K562 (cell line): ENCODE results near the gene MITF. TPM values are rescaled to one million over a fixed set of nuclear protein-coding genes. Genes with fewer than 3 reads are reported as not detected.

Experiments
- AFF1 ChIP-seq, 2 experiments: fragments of 450-650 bp; IDR thresholded peaks; 2 replicates each; pipeline ENCODE4 v1.6.1; 2018; ENCODE audit warnings: mild to moderate bottlenecking in 2 of 2, low read depth in 1 of 2; ENCODE audit not compliant: partially characterized antibody in 2 of 2
- GMEB1 ChIP-seq: fragments of 250-450 bp; sonication (Bioruptor Pico); IDR thresholded peaks from 2 replicates; pipeline ENCODE4 v1.4.0; 2020; ENCODE audit warnings: mild to moderate bottlenecking
- KDM2B ChIP-seq: fragments of 250-450 bp; sonication (Bioruptor Pico); IDR thresholded peaks from 2 replicates; pipeline ENCODE4 v1.8.0; 2021; ENCODE audit warnings: mild to moderate bottlenecking, moderate library complexity
- MEIS2 ChIP-seq: fragments of 450-650 bp; IDR thresholded peaks from 2 replicates; pipeline ENCODE4 v1.6.1; 2014; ENCODE audit warnings: mild to moderate bottlenecking; ENCODE audit not compliant: partially characterized antibody
- MXI1 ChIP-seq: IDR thresholded peaks from 2 replicates; pipeline ENCODE4 v1.6.1; 2011; ENCODE audit warnings: low read depth, mild to moderate bottlenecking, improper control_type of control experiment, low read length
- POLR2G ChIP-seq: fragments of 200-400 bp; formaldehyde crosslinking; IDR thresholded peaks from 2 replicates; pipeline ENCODE4 v1.6.1; 2017; ENCODE audit warnings: low read depth, mild to moderate bottlenecking, antibody characterized with exemption, low read length, moderate library complexity
- RBM14 ChIP-seq: fragments of 200-400 bp; formaldehyde crosslinking; IDR thresholded peaks from 2 replicates; pipeline ENCODE4 v1.6.1; 2018; ENCODE audit warnings: low read depth, mild to moderate bottlenecking, low read length, moderate library complexity, borderline replicate concordance; ENCODE audit not compliant: insufficient read depth
- SIX5 ChIP-seq, 2 experiments: IDR thresholded peaks; 2 replicates each; pipeline ENCODE4 v1.6.1; 2011; ENCODE audit warnings: low read length in 2 of 2, borderline replicate concordance in 1 of 2, low read depth in 1 of 2, mild to moderate bottlenecking in 1 of 2, moderate library complexity in 1 of 2; ENCODE audit not compliant: insufficient read depth in 1 of 2
- SMAD3 ChIP-seq: fragments of 450-650 bp; formaldehyde crosslinking; conservative IDR thresholded peaks from 2 replicates; pipeline ENCODE4 v1.4.0; 2020; ENCODE audit warnings: mild to moderate bottlenecking
- SPI1 ChIP-seq: IDR thresholded peaks from 2 replicates; pipeline ENCODE4 v1.6.1; 2011; ENCODE audit warnings: low read depth, low read length, control low read depth, borderline replicate concordance
- SRSF3 ChIP-seq: fragments of 200-400 bp; formaldehyde crosslinking; IDR thresholded peaks from 2 replicates; pipeline ENCODE4 v1.6.1; 2016; ENCODE audit warnings: mild to moderate bottlenecking, low read length, moderate library complexity; ENCODE audit not compliant: insufficient read depth
- TCFL5 ChIP-seq: fragments of 250-450 bp; sonication (Bioruptor Pico); conservative IDR thresholded peaks from 2 replicates; pipeline ENCODE4 v1.6.1; 2021; ENCODE audit warnings: mild to moderate bottlenecking, moderate library complexity, matching md5 sums
- THRAP3 ChIP-seq: fragments of 450-650 bp; IDR thresholded peaks from 2 replicates; pipeline ENCODE4 v1.6.1; 2016; ENCODE audit warnings: mild to moderate bottlenecking, inconsistent platforms, borderline replicate concordance
- ZNF134 ChIP-seq: fragments of 250-450 bp; sonication (Bioruptor Pico); conservative IDR thresholded peaks from 2 replicates; pipeline ENCODE4 v1.4.0; 2020
- ZNF277 ChIP-seq: fragments of 250-450 bp; sonication (Bioruptor Pico); IDR thresholded peaks from 2 replicates; pipeline ENCODE4 v1.8.0; 2022; ENCODE audit warnings: inconsistent platforms, mild to moderate bottlenecking, moderate library complexity, borderline replicate concordance
- ZNF3 ChIP-seq: fragments of 250-450 bp; sonication (Bioruptor Pico); IDR thresholded peaks from 2 replicates; pipeline ENCODE4 v1.5.0; 2021; ENCODE audit warnings: mild to moderate bottlenecking, moderate library complexity
- ZNF449 ChIP-seq: fragments of 250-450 bp; sonication (Bioruptor Pico); IDR thresholded peaks from 2 replicates; pipeline ENCODE4 v1.8.0; 2022; ENCODE audit warnings: moderate library complexity, mild to moderate bottlenecking, inconsistent platforms
- ZNF75A ChIP-seq: fragments of 450-650 bp; formaldehyde crosslinking; IDR thresholded peaks from 2 replicates; pipeline ENCODE4 v1.4.0; 2020; ENCODE audit warnings: mild to moderate bottlenecking
- polyA plus RNA-seq, 8 experiments: library from polyadenylated mRNA; depleted of rRNA in 4 of 8; stranded (reverse) in 5 of 8; unstranded in 3 of 8; fragments of >200 nt; fragmentation: Nextera tagmentation in 2 of 8; fragmentation: Illumina TruSeq in 1 of 8; extraction: Ambion mirVana in 2 of 8; extraction: Trizol in 1 of 8; gene quantifications; 2 replicates each; pipeline versions ENCODE4 v1.2.1 to v1.2.3, GENCODE V29; 2011 to 2014; ENCODE audit warnings: inconsistent platforms in 1 of 8, missing spikeins in 1 of 8
- total RNA-seq, 7 experiments: library from RNA; depleted of rRNA in 6 of 7; stranded (reverse); fragments of >200 nt in 6 of 7; fragmentation: Illumina TruSeq in 2 of 7; extraction: Trizol in 2 of 7; gene quantifications; 2 replicates each; pipeline versions ENCODE4 v1.2.1 to v1.2.3, GENCODE V29; 2011 to 2021; ENCODE audit warnings: low replicate concordance in 1 of 7

Gene MITF
- total and polyA plus RNA-seq, 9 of the 15 experiments (the other 6 are each of a cell fraction or from before 2014, with no cell fraction given) = 5.6 to 14.9 (median 11.1) TPM

GRCh38 chr3:69791919-69792399 is 52.7 kb downstream of the MITF start (continued):
- TF ChIP-seq ZNF277 (no peak), SIX5 (IDR thresholded peaks at IDR 0.05; ENCODE audit: borderline replicate concordance in 1 of 2, insufficient read depth in 1 of 2, low read depth in 1 of 2, low read length in 2 of 2) (no peak), KDM2B (no peak), POLR2G (no peak), SPI1 (no peak), SMAD3 (peak; percentile 74; the same call in 1 of the 2 replicates), MXI1 (peak; percentile 25; the same call in 1 of the 2 replicates), SRSF3 (no peak), TCFL5 (no peak), ZNF75A (CRISPR knock-in tag) (no peak), RBM14 (no peak), MEIS2 (peak; percentile 98), THRAP3 (no peak), ZNF134 (CRISPR knock-in tag) (no peak), ZNF449 (no peak), GMEB1 (CRISPR knock-in tag) (no peak), ZNF3 (no peak), AFF1 (IDR thresholded peaks at IDR 0.05; ENCODE audit: low read depth in 1 of 2, partially characterized antibody in 2 of 2) (peak in 1 of 2 experiments; percentile 63)
